Loucy (cell line): ENCODE data around the gene NPEPPS.

ENCODE experiments used
- EZH2phosphoT487 ChIP-seq: fragments of 200-600 bp; IDR thresholded peaks from 2 replicates; pipeline ENCODE4 v1.6.1; 2018; ENCODE audit warnings: antibody characterized with exemption, mild to moderate bottlenecking, moderate library complexity, borderline replicate concordance
- TF ChIP-seq, protein P1 (sequence below): fragments of 200-600 bp; sonication (generic); conservative IDR thresholded peaks from 2 replicates; pipeline ENCODE4 v1.5.1; 2014; ENCODE audit warnings: mild to moderate bottlenecking, antibody characterized with exemption, low read length

DNA sequence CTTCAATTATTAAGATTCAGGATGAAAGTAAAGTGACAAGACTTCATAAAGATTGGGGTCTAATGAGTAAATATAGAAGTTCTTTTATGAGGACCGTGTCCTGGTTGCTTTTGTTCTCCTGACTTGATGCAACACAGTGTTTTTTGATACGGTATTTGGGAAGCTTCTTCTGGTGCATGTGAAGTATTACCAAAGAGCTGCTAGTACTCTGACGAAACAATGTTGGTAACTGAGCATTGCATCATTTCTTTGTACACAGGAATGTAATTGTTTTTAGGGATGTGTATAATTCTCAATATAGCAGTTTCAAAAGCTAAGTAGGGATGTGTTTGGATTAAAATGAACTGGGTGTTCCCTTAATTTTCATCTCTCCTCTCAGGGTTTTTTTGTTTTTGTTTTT, 134.7 kb downstream of the NPEPPS start:
- TF ChIP-seq, protein P1, sequence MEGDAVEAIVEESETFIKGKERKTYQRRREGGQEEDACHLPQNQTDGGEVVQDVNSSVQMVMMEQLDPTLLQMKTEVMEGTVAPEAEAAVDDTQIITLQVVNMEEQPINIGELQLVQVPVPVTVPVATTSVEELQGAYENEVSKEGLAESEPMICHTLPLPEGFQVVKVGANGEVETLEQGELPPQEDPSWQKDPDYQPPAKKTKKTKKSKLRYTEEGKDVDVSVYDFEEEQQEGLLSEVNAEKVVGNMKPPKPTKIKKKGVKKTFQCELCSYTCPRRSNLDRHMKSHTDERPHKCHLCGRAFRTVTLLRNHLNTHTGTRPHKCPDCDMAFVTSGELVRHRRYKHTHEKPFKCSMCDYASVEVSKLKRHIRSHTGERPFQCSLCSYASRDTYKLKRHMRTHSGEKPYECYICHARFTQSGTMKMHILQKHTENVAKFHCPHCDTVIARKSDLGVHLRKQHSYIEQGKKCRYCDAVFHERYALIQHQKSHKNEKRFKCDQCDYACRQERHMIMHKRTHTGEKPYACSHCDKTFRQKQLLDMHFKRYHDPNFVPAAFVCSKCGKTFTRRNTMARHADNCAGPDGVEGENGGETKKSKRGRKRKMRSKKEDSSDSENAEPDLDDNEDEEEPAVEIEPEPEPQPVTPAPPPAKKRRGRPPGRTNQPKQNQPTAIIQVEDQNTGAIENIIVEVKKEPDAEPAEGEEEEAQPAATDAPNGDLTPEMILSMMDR = no peak
- TF ChIP-seq EZH2phosphoT487 = no peak
